NCI-H460 (cell line): ENCODE measurements around the gene ADAM12. TPM values are rescaled to one million over a fixed set of nuclear protein-coding genes. Genes with fewer than 3 reads are reported as not detected.
"Not testable (repeated sequence)": the region's sequence is repeated elsewhere in the genome, so short reads cannot be mapped to it uniquely, and the experiment has no call there.

Experiments
- DNase-seq: peaks from one replicate; pipeline ENCODE4 v3.0.0-alpha.2; 2016; ENCODE audit warnings: low read depth; ENCODE audit errors: extremely low read depth
- total RNA-seq: library from RNA; depleted of rRNA; stranded (reverse); fragments of >200 nt; shearing (Covaris generic); gene quantifications from 2 replicates; pipeline ENCODE4 v1.2.3, GENCODE V29; 2014

ADAM12 gene
- total RNA-seq, 1 experiment from 2014 or later = 1.1 TPM

DNA sequence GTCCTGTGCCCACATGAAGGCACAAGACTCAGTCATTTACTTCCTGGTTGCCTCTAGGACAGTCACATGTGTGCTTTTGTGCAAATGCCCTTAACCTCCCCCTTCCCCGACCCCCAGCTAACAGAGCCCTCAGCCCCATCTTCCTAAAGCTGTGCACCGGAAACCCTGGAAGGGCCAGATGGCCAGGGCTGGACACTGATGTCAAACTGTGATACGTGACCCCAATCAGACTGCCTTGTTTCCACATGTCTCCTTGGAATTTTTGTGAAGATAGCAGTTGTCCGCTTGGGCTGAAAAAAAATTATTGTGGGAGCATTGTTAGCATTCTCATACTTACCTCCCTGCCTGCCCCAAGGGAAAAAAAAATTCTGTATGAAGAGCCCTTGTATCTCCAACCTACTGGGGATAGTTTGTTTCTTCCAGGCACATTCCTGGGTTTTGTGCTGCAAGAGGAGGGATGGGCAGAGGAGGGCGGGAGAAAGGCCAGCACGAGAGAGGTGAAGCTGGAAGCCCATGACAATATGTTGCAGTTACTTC is 17.0 kb upstream of the ADAM12 start:
- DNase-seq = no peak

DNA sequence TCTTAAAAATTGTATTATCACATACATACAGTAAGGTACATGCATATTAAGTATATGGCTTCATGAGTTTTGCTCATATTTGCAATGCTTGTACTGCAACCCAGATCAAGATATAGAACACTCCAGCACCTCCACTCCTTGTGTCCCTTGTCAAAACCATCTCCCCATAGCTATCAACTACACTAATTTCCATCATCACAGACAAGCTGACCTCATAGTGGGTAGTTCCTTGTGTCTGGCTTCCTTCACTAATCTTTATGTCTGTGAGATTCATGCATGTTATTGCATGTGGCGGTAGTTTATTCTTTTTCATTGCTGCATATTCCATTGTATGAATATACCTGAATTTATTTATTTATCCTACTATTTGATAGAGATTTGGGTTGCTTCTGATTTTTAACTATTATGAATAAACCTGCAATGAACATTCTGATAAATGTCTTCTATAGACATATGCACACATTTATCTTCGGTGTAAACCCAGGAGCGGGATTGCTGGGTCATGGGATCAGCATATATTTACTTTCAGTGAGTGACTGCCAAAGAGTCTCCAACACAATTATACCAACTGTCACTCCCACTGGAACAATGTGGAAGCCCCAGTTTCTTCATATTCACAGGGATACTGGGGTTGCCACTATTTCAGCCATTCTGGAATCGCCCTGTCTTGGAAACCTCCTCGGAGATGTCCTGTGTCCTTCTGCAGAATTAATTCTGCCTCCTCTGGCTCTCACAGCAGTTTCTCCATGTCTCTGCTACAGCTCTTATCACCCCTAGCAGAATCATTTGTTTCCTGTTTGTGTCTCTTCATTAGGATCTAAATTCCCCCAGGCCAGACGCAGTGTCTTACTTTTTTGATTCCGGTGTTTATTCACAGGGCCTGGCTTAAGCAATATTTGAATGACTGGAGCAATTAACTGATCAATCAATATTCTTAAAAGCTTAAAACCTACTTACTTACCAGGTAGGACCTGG is 14.7 kb upstream of the ADAM12 start:
- no peak for DNase-seq

DNA sequence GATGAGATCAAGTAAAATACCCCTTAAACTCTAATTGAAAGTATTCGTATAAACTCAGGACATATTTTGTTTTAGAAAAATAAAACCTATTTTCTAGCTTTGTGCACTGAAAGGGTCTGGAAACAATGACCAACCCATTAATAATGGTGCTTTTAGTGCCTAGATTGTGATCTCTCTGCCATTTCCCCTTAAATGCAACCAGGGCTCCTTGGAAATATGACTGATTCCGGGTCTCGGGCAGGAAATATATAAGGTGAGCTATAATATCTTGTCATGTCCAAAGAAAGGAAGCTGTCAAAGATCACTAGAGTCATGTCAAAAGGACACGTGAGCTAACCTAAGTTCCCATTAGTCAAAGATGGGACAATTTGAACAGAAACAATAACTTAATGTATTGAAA is 12.4 kb upstream of the ADAM12 start:
- no peak for DNase-seq

DNA sequence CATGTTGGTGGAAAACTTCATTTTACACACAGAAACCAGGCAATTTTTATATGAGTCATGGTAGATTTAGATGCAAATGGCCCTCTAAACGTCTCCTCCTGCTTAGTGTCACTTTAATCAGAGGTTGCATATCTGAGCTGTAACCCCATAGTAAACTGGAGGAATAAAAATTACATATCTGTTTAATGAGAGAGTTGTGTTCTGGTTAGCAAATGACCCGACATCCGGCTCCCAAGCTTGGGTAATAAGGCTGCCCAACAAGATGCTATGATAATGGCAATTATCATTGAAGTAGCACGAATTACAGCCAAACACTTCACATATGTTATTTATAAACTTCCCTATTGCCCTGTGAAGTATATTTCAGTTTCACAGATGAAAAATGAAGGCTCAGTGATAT is 10.6 kb upstream of the ADAM12 start:
- DNase-seq = no peak

DNA sequence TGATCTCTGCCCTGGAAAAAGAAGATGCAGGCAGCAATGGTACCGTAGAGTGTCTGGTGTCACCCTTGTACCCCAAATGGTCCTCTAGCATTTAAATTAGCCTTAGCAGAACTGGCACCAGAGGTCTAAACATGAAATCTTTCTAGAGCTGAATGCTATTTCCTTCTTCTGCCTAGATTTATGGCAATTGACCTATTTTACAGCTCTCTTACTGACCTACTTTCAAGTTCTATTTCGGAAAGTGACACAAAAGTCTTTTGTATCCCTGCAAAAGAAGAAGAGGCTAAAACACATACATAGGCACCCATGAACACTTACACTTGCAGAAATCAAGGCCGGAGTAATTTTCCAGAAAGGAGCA is 10.1 kb upstream of the ADAM12 start:
- no peak for DNase-seq

DNA sequence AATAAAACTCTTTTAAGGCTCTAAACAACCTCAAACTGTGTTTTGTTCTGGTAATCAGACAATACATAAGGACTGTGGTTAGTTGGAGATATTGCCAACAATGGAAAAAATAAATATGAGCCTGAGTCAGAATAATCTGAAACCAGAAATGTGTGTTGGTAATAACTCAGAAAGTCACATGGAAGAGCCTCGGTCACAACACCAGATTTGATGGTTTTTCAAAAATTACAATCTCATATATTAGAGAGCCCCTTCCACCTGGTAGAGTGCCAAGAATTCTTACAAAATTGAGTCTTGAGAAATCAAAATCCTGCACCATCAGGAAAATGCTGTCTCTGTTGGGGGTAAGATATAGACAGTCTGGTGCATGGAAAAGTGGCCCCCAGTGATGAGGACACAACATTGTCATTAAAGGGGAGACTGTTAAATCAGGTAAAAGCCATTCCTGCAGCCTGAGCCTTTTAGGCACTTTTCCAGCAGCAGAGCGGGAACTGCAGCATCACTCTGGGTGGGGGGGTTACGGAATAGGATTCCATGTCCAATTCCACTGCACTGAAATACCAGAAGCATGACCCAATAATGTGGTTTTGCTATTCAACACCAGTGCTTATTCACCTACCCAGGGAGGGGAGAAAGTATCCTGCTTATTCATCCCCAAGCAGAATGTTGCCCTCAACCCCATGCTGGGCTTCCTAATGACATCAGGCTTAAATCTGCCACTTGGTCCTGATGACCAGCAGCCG is 9.5 kb upstream of the ADAM12 start:
- DNase-seq = no peak

DNA sequence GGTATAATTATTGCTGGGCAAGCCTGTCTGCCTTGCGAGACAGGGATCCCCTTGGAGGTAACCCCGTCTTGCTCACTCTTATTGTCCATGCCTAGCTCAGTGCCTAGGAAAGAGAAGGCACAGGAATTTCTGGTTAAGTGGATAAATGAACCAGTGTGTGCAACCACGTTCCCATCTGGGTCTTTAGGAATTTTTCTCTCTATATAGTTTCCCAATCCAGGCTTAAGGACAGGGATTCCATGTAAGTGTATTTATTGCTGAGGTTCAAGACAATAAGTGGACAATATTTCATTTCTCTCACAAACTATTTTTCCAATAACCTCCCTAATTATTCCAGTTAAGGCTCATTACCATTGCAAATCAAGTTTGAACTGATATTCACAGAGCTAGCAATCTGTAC is 8.9 kb upstream of the ADAM12 start:
- DNase-seq = no peak

DNA sequence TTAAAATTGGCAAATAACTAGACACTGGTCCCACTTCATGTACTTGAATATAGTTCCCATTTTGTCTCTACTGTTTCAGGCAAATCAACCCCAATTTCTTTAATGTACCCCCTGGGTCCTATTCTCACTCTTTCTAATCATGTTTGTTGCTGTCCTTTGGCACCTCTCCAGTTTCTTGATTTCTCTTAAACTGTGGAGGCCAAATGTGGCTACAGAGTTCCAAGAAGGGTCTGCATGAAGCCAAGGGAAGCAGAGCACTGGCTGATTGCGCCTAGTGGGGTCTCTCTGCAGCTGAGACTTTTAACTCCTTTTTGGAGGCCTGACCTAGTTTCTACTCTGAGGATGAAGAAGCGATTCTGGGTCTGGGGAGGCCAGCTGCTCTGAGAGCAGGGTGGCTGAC is 6.7 kb upstream of the ADAM12 start:
- no peak for DNase-seq

DNA sequence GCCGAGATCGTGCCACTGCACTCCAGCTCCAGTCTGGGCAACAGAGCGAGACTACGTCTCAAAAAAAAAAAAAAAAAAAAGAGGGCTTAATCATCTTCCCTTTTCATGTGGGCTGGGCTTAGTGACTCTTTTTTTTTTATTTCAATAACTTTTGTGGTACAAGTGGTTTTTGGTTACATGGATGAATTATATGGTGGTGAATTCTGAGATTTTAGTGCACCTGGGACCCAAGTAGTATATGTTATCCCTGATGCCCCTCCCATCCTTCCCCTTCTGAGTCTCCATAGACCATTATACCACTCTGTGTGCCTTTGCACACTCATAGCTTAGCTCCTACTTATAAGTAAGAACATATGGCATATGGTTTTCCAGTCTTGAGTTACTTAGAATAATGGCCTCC is 4.8 kb upstream of the ADAM12 start:
- no peak for DNase-seq

DNA sequence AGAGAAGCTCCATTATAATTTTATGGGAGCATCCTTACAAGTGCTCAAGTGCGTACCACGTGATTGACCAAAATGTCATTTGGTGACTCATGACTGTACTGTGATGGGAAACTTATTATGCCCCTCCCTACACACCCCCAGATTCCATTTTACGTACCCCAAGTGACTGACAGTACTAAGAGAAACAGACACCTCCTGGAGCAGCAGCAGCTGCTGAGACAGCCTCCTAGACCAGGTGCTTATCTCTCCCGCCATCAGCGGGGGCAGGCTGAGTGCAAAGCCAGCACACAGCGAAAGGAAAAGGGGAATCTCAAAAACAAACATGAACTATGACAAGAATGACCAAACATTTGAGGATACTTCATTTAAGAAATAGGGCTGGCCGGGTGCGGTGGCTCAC is 4.2 kb upstream of the ADAM12 start:
- no peak for DNase-seq

DNA sequence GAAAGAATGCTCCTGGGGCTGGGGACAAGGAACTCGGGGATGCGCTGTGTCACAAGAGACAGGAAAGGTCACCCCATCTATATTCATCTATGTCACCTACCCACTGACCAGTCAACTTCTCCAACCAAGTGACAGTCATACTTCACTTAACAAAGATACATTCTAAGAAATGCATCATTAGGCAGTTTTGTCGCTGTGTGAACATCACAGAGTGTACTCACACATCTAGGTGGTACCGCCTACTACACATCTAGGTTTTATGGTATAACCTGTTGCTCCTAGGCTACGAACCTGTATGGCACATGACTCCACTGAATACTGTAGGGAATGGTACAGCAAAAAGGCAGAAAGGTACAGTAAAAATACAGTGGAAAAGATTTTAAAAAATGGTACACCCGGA is 3.8 kb upstream of the ADAM12 start:
- no peak for DNase-seq

DNA sequence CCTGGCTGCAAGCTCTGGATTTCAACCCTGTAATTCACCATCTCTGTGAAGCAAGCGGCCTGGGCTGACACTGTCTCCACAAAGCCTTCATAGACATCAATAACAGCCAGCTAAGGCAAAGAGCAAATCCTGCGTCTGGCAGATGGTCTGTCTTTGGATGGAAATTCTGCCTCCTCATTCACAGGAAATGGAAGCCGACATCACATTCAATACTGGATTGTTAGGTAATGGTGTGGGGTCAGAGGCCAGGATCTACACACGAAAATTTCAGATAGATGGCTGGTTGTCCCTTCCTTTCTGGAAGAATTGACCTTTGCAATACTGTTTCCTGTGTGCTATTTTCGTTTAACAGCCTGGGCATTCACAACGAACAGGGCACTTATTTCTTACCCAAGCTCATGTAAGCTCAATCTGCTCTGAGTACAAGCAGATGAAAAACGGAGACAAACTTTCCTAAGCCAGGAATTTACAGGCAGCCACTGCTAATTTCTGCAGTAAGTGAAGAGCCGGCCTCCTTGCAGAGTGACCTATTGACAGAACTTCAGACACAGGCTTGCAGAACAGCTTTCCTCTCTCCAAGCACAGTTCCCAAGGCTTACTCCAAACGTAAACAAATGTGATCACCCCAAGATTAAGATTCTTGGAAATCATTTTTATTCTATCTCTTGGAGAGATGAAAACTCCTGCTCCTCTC is 3.1 kb upstream of the ADAM12 start:
- DNase-seq = no peak

DNA sequence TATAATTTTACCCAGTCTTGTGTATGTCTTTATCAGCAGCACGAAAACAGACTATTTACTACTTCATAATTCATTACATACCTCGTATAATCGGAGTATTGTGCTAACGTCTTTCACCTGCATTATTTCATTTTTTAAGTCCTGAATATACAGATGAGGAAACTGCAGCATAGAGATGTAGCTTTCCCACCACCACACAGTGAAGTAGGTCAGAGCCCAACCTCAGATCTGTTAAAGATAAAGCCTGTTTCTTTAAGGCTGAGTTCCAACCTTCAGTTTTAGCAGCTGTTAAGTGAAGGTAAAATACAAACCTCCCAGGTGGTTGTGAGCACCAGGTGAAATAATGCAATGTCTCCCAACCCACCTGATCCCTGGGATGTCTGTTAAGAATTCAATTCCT is 2.0 kb upstream of the ADAM12 start:
- no peak for DNase-seq

DNA sequence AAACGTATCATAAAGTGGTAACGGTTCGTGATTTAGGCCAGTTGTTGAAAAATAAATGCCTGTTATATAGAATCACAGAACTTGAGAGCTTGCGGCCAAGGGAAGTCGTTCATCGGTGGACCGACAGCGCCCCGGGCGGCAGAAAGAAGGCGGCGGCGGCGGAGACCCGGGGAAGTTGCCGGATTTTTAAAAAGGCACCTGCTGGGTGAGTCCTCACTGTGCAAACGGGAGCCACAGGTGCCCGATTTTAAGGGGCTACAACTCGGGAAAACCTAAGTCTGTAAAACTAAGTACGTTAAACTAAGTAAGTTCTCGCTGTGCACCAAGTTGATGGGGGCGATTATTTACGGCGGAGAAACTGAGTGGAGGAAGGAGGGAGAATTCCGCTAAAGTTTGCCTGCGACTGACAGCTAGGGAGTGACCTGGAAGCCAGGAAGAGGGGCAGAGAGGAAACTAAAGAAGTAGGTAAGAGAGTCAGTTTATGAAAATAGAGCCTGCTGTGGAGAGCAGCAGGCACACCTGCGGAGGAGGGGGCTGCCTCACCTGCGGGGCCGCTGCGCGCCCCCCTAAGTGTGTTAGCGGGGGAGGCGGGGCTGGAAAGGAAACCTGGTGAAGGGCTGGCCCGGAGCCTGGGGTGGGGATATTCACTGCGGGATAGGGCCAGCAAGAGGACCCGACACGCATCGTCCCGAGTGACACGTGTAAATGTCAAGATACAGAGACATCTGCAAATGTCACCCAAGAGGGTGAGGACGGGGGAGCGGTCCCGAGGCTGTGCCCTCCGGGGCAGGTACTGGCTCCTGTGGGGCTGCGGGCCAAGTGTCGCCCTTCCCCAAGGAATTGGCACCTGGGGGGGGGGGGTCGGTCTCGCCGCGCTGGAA is 996 bp downstream of the ADAM12 start:
- peak; percentile 18 for DNase-seq

DNA sequence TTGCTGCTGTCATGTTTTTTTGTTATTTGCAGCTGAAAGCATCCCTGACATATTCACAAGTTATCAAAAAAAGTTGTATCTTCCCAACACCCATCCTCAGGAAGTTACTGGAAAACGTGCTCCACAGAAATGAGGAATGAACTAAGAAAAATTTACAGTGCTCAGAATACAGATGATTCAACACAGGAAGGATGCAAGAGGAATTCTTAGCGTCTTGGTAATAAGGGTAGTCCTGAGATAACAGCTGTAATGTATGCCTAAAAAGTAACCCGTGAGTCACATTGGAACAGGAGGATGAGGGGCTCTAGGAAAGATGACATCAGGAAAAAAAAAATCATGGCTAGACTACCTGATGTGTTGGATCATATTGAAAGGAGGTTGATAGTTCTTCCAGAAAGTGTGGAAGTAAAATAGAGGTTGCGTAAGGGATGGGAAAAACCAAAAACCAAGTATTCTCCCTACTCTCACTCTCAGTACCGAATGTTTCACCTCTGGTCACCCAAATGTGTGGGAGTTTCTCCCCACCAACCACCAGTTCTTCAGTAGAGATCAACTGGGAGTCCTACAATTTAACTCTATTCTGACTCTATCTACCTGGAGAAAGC is 3.9 kb downstream of the ADAM12 start:
- DNase-seq = no peak

DNA sequence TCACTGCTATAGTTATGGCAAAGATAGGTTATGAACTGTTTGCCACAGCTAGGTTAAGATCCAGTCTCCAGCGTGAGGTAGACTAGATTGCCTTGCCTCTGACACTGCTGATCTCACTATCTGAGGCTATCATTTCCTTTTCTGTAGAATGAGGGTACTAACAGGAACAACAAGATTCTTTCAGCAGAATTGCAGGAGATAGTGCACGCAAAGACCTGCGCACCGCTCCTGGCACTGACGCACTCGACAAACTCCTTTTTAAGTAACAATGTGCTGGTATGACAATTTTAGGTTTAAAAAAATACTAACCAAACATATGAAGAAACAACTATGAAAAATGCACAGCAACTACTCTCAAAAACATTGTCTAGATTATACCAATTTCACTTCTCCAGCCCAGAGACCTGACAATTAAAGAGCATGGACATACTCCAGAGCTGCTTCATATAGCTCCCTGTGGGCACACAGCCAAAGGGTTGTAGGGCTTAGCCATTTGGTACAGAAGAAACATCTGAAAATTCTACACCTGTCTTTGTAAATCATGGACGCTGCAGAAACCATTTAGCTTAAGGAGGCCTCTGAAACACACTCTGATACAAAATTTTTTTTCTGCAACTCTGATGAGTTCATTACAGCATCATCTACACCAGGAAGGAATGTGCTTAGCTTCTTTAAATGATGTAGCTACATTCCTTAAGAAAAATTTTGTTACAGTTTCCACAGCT is 7.8 kb downstream of the ADAM12 start:
- no peak for DNase-seq

DNA sequence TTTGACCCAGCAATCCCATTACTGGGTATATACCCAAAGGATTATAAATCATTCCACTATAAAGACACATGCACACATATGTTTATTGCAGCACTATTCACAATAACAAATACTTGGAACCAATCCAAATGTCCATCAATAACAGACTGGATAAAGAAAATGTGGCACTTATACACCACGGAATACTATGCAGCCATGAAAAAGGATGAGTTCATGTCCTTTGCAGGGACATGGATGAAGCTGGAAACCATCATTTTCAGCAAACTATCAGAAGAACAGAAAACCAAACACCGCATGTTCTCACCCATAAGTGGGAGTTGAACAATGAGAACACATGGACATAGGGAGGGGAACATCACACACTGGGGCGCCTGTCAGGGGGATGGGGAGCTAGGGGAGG is 9.1 kb downstream of the ADAM12 start:
- DNase-seq = not testable (repeated sequence)

DNA sequence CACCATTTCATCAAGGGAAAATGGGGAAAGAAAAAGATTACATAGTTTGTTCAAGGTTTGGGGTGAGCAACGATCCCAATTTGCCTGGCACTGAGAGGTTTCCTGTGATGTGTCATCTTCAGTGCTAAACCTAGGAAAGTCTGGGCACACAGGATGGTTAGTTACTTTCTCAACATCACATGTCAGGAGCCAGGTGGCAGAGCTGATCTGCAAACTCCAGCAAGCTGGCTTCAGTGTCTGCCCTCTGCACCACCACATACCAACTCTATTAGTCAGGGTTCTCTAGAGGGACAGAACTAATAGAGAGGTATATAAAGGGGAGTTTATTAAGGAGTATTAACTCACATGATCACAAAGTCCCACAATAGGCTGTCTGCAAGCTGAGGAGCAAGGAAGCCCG is 11.3 kb downstream of the ADAM12 start:
- no peak for DNase-seq

DNA sequence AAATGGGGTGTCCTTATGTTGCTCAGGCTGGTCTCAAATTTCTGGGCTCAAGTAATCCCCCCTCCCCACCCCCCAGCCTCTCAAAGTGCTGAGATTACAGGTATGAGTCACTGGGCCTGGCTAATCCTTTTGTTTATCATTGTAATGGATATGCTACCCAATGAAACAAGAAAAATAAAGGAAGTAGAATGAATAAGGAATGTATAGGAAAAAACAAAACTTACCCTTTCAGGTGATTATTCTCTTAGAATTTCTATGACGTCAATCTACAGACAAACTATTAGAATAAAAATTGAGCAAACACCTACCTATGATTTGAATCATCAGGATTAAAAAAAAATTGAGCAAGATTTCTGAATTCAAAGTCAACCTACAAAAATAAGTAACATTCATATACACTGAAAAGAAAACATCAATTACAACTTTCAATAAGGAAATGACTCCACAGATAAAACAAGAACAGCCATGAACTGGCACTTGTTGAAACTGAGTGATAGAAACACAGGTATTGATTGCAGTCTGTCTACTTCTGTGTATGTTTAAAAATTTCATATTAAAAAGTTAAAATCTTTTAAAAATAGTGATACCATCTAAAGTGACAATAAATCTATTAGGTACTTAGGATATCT is 12.2 kb downstream of the ADAM12 start:
- DNase-seq = no peak
